ENCODE results near the gene USE1. TPM values are rescaled to one million over a fixed set of nuclear protein-coding genes. Genes with fewer than 3 reads are reported as not detected.
A peak's percentile ranks its signal among the peaks of the same experiment; 100 is the strongest.

USE1 gene
- total and polyA plus RNA-seq, 9 of the 15 experiments (the other 6 are each of a cell fraction or from before 2014, with no cell fraction given): 17.3 to 52.4 (median 34.0) TPM

GRCh38 chr19:17220207-17220758 is 5.1 kb downstream of the USE1 start (continued):
- TF ChIP-seq HOMEZ (CRISPR knock-in tag; IDR thresholded peaks at IDR 0.05) (no peak), ZNF175 (CRISPR knock-in tag; IDR thresholded peaks at IDR 0.05; ENCODE audit: low read depth) (no peak), EZH2 (IDR thresholded peaks at IDR 0.05; ENCODE audit: borderline replicate concordance, low read depth, low read length) (no peak), STAT5B (CRISPR knock-in tag; IDR thresholded peaks at IDR 0.05) (no peak), BRF2 (IDR thresholded peaks at IDR 0.05; ENCODE audit: borderline replicate concordance, insufficient read depth, insufficient read length) (no peak), USF2 (CRISPR knock-in tag; IDR thresholded peaks at IDR 0.05) (no peak), ZNF12 (CRISPR knock-in tag; IDR thresholded peaks at IDR 0.05) (peak; percentile 59; the same call in 1 of the 2 replicates), EGR1 (conservative IDR thresholded peaks at IDR 0.05) (no peak), HCFC1 (IDR thresholded peaks at IDR 0.05; ENCODE audit: low read depth, low read length) (no peak), ZBTB1 (CRISPR knock-in tag; IDR thresholded peaks at IDR 0.05; ENCODE audit: borderline replicate concordance, low read depth) (no peak), DMBX1 (CRISPR knock-in tag; IDR thresholded peaks at IDR 0.05; ENCODE audit: borderline replicate concordance) (no peak), ZZZ3 (IDR thresholded peaks at IDR 0.05) (no peak), ARHGAP35 (IDR thresholded peaks at IDR 0.05; ENCODE audit: partially characterized antibody) (no peak), NFE2L1 (tag; IDR thresholded peaks at IDR 0.05; ENCODE audit: borderline replicate concordance, low read depth) (no peak), SNIP1 (IDR thresholded peaks at IDR 0.05; ENCODE audit: low read depth) (no peak)
- TF ChIP-seq, protein P1, sequence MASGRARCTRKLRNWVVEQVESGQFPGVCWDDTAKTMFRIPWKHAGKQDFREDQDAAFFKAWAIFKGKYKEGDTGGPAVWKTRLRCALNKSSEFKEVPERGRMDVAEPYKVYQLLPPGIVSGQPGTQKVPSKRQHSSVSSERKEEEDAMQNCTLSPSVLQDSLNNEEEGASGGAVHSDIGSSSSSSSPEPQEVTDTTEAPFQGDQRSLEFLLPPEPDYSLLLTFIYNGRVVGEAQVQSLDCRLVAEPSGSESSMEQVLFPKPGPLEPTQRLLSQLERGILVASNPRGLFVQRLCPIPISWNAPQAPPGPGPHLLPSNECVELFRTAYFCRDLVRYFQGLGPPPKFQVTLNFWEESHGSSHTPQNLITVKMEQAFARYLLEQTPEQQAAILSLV (tag; IDR thresholded peaks at IDR 0.05): peak; percentile 50; the same call in 1 of the 2 replicates
- TF ChIP-seq, protein P2, sequence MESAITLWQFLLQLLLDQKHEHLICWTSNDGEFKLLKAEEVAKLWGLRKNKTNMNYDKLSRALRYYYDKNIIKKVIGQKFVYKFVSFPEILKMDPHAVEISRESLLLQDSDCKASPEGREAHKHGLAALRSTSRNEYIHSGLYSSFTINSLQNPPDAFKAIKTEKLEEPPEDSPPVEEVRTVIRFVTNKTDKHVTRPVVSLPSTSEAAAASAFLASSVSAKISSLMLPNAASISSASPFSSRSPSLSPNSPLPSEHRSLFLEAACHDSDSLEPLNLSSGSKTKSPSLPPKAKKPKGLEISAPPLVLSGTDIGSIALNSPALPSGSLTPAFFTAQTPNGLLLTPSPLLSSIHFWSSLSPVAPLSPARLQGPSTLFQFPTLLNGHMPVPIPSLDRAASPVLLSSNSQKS (CRISPR knock-in tag; IDR thresholded peaks at IDR 0.05): no peak
- TF ChIP-seq, protein P3, sequence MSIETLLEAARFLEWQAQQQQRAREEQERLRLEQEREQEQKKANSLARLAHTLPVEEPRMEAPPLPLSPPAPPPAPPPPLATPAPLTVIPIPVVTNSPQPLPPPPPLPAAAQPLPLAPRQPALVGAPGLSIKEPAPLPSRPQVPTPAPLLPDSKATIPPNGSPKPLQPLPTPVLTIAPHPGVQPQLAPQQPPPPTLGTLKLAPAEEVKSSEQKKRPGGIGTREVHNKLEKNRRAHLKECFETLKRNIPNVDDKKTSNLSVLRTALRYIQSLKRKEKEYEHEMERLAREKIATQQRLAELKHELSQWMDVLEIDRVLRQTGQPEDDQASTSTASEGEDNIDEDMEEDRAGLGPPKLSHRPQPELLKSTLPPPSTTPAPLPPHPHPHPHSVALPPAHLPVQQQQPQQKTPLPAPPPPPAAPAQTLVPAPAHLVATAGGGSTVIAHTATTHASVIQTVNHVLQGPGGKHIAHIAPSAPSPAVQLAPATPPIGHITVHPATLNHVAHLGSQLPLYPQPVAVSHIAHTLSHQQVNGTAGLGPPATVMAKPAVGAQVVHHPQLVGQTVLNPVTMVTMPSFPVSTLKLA (conservative IDR thresholded peaks at IDR 0.05): peak in 1 of 2 experiments; percentile 37; a peak in 1 of 4 replicates
- TF ChIP-seq, protein P4, sequence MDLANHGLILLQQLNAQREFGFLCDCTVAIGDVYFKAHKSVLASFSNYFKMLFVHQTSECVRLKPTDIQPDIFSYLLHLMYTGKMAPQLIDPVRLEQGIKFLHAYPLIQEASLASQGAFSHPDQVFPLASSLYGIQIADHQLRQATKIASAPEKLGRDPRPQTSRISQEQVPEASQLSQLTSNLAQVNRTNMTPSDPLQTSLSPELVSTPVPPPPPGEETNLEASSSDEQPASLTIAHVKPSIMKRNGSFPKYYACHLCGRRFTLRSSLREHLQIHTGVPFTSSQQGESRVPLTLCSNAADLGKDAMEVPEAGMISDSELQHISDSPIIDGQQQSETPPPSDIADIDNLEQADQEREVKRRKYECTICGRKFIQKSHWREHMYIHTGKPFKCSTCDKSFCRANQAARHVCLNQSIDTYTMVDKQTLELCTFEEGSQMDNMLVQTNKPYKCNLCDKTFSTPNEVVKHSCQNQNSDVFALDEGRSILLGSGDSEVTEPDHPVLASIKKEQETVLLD (IDR thresholded peaks at IDR 0.05): no peak

Measured in K562 (cell line).